Liver (tissue), 9 donors: ENCODE data around the gene FUT9. TPM values are rescaled to one million over a fixed set of nuclear protein-coding genes. Genes with fewer than 3 reads are reported as not detected.

Experiments used
- DNase-seq: peaks from one replicate; pipeline ENCODE4 v3.0.0-alpha.2; 2017; ENCODE audit warnings: low spot score
- H3K27ac ChIP-seq, 2 donors: one replicate each; pipeline ENCODE4 v1.7.0; 2013; ENCODE audit warnings: inconsistent platforms in 2 of 2, low read length in 2 of 2, control low read depth in 1 of 2, low read depth in 1 of 2, mild to moderate bottlenecking in 1 of 2
- H3K27me3 ChIP-seq, 4 donors: one replicate each; pipeline versions ENCODE4 v1.6.1 to v1.7.0; 2013; ENCODE audit warnings: low read length in 3 of 4, inconsistent platforms in 1 of 4, mild to moderate bottlenecking in 1 of 4, moderate library complexity in 1 of 4; ENCODE audit not compliant: control insufficient read depth in 4 of 4, insufficient read depth in 4 of 4
- H3K36me3 ChIP-seq, 4 donors: one replicate each; pipeline versions ENCODE4 v1.6.1 to v1.7.0; 2013; ENCODE audit warnings: low read length in 3 of 4, mild to moderate bottlenecking in 3 of 4, low read depth in 1 of 4, moderate library complexity in 1 of 4; ENCODE audit not compliant: control insufficient read depth in 4 of 4, insufficient read depth in 3 of 4
- H3K4me1 ChIP-seq, 4 donors: one replicate each; pipeline versions ENCODE4 v1.6.1 to v1.7.0; 2013; ENCODE audit warnings: low read length in 3 of 4, mild to moderate bottlenecking in 3 of 4, moderate library complexity in 1 of 4; ENCODE audit not compliant: control insufficient read depth in 4 of 4, insufficient read depth in 4 of 4
- H3K4me3 ChIP-seq, 3 donors: one replicate each; pipeline versions ENCODE4 v1.6.1 to v1.7.0; 2013; ENCODE audit warnings: low read length in 3 of 3, control low read depth in 1 of 3, low read depth in 1 of 3, mild to moderate bottlenecking in 1 of 3
- H3K9ac ChIP-seq, 2 donors: one replicate each; pipeline ENCODE4 v1.7.0; 2013; ENCODE audit warnings: low read length in 2 of 2, mild to moderate bottlenecking in 2 of 2, moderate library complexity in 2 of 2, control low read depth in 1 of 2, low read depth in 1 of 2
- H3K9me3 ChIP-seq, 4 donors: one replicate each; pipeline versions ENCODE4 v1.6.1 to v1.7.0; 2013; ENCODE audit warnings: low read length in 3 of 4; ENCODE audit not compliant: control insufficient read depth in 4 of 4
- ATF3 ChIP-seq: IDR thresholded peaks from 2 replicates; pipeline ENCODE4 v1.6.1; 2016; ENCODE audit warnings: antibody characterized with exemption
- CTCF ChIP-seq: fragments of 150-350 bp; IDR thresholded peaks from 2 replicates; pipeline ENCODE4 v1.5.1; 2017; ENCODE audit warnings: improper control_type of control experiment, low read depth, low read length; ENCODE audit not compliant: missing input control
- FOXA2 ChIP-seq: IDR thresholded peaks from 2 replicates; pipeline ENCODE4 v1.6.1; 2016; ENCODE audit warnings: antibody characterized with exemption
- GABPA ChIP-seq, 2 donors: IDR thresholded peaks in 1 of 2; conservative IDR thresholded peaks in 1 of 2; 2 replicates each; pipeline ENCODE4 v1.6.1; 2016; ENCODE audit warnings: antibody characterized with exemption in 2 of 2, mild to moderate bottlenecking in 1 of 2, moderate library complexity in 1 of 2
- HNF4G ChIP-seq: IDR thresholded peaks from 2 replicates; pipeline ENCODE4 v1.6.1; 2016; ENCODE audit warnings: antibody characterized with exemption
- JUND ChIP-seq, 2 donors: IDR thresholded peaks; 2 replicates each; pipeline ENCODE4 v1.6.1; 2016; ENCODE audit warnings: antibody characterized with exemption in 2 of 2
- NR2F2 ChIP-seq: IDR thresholded peaks from 2 replicates; pipeline ENCODE4 v1.6.1; 2016; ENCODE audit warnings: antibody characterized with exemption
- RAD21 ChIP-seq, 2 donors: IDR thresholded peaks; 2 replicates each; pipeline ENCODE4 v1.6.1; 2016; ENCODE audit warnings: antibody characterized with exemption in 2 of 2, mild to moderate bottlenecking in 2 of 2
- REST ChIP-seq: IDR thresholded peaks from 2 replicates; pipeline ENCODE4 v1.6.1; 2016; ENCODE audit warnings: antibody characterized with exemption, mild to moderate bottlenecking
- SP1 ChIP-seq: IDR thresholded peaks from 2 replicates; pipeline ENCODE4 v1.6.1; 2018; ENCODE audit warnings: antibody characterized with exemption, mild to moderate bottlenecking
- TAF1 ChIP-seq: conservative IDR thresholded peaks from 2 replicates; pipeline ENCODE4 v1.6.1; 2016; ENCODE audit warnings: antibody characterized with exemption, mild to moderate bottlenecking
- YY1 ChIP-seq: IDR thresholded peaks from 2 replicates; pipeline ENCODE4 v1.6.1; 2016; ENCODE audit warnings: antibody characterized with exemption, mild to moderate bottlenecking
- WGBS: extraction: QIAGEN DNeasy Blood & Tissue Kit; methylation state at CpG from one replicate; pipeline ENCODE4 v1.1.7; 2013; 5-methylcytosine and 5-hydroxymethylcytosine counted together
- polyA plus RNA-seq, 2 donors: library from polyadenylated mRNA; stranded (reverse) in 1 of 2; unstranded in 1 of 2; fragments of 200-250 nt in 1 of 2; fragments of >200 nt in 1 of 2; fragmentation: Nextera tagmentation in 1 of 2; extraction: Ambion mirVana in 1 of 2; gene quantifications; one replicate each; pipeline versions ENCODE4 v1.2.1 to v1.2.3, GENCODE V29; 2013 to 2015
- total RNA-seq, 2 donors: library from RNA; depleted of rRNA; stranded (reverse); fragments of >200 nt; gene quantifications; one replicate each; pipeline ENCODE4 v1.2.3, GENCODE V29; 2014
- donor health status: healthy.
- donor health status: healthy.
- donor health status: healthy.
- donor health status: healthy.
- donor health status: healthy.

FUT9 gene
- total and polyA plus RNA-seq, 4 donors, result not detected

DNA sequence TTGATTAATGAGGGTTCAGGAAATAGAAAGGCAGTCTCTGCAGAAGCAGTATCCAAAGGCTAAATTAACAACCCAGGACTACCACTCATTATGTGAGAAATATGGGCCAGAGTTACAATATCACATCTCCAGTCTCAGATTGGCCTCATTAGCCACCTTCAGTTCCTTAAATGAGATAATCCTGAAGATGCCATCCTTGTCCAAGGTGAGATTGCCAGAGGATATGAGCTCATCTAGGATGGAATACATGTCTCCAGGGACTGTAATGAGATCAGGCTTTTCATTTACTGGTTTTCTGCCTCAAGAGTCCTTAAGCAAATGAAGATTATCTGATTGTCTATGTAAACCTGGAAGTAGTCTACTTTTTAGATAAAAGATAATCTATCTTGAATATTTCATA, 196.3 kb downstream of the FUT9 start:
- no peaks in the 10 kb centered on the region for H3K9me3 ChIP-seq
- no peak for TF ChIP-seq JUND (IDR thresholded peaks at IDR 0.05)
- TF ChIP-seq RAD21 (IDR thresholded peaks at IDR 0.05), result no peak
- H3K27me3 ChIP-seq, result no peaks in the 10 kb centered on the region
- no peak overlapping the region for H3K4me3 ChIP-seq
- H3K9ac ChIP-seq, result no peak overlapping the region
- H3K4me1 ChIP-seq, result no peaks in the 10 kb centered on the region
- no peak overlapping the region for H3K27ac ChIP-seq
- DNase-seq, result no peak
- no peaks in the 10 kb centered on the region for H3K36me3 ChIP-seq

DNA sequence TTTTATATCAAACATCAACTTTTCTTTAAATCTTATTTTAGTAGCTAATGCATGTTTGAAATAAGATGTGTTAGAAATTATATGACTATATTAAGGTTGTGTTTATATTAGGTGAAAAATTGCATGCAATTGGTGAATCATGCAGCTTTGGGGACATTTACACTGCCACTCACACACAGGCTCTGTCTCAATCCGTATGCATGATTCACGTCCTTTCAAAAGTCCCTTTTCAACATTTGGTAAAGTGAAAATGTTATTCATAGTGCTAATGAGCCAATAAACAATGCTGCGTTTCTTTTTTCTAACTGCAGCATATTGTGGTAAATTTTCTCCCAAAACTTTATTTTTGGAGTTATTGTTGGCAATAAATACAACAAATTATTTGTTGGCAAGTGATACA, 198.0 kb downstream of the FUT9 start:
- Histone ChIP-seq H3K4me3 (no peak overlapping the region), H3K9me3 (no peaks in the 10 kb centered on the region), H3K27me3 (no peaks in the 10 kb centered on the region), H3K36me3 (no peaks in the 10 kb centered on the region), H3K27ac (no peak overlapping the region), H3K9ac (no peak overlapping the region), H3K4me1 (no peaks in the 10 kb centered on the region)
- 65% methylated on average over 3 of the region's 3 CpGs for WGBS
- DNase-seq, result no peak
- TF ChIP-seq TAF1 (no peak), JUND (IDR thresholded peaks at IDR 0.05) (no peak), NR2F2 (no peak), SP1 (no peak), REST (no peak), CTCF (no peak), YY1 (no peak), GABPA (IDR thresholded peaks at IDR 0.05 in 1 of 2, conservative IDR thresholded peaks at IDR 0.05 in 1 of 2) (no peak), FOXA2 (no peak), RAD21 (IDR thresholded peaks at IDR 0.05) (no peak)

DNA sequence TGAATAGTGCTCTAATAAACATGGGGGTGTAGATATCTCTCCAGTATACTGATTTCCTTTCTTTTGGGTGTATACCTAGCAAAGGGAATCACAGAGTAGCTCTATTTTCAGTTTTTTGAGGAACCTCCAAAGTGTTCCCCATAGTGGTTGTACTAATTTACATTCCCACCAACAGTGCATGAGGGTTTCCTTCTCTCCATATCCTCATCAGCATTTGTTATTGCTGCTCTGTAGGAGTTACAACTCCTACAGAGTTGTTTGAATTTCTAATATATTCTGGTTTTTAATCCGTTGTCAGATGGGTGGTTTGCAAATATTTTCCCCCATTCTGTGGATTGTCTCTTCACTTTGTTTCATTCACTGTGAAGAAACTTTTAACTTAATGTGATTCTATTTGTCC, 207.9 kb downstream of the FUT9 start:
- Histone ChIP-seq H3K36me3 (no peaks in the 10 kb centered on the region), H3K9me3 (no peaks in the 10 kb centered on the region), H3K27ac (no peak overlapping the region), H3K4me3 (no peak overlapping the region), H3K9ac (no peak overlapping the region), H3K27me3 (no peaks in the 10 kb centered on the region), H3K4me1 (no peaks in the 10 kb centered on the region)
- WGBS, result 21% methylated on average over 1 of the region's 1 CpG
- DNase-seq, result no peak
- TF ChIP-seq HNF4G (no peak), ATF3 (no peak), FOXA2 (no peak)
